A375 (cell line): ENCODE measurements around the gene SULT1A2. TPM values are rescaled to one million over a fixed set of nuclear protein-coding genes. Genes with fewer than 3 reads are reported as not detected.

Source experiments
- total RNA-seq: library from RNA; depleted of rRNA; stranded (reverse); fragments of >200 nt; shearing (Covaris generic); gene quantifications from 2 replicates; pipeline ENCODE4 v1.2.3, GENCODE V29; 2014; rRNA removed

SULT1A2 gene
- total RNA-seq = not detected in 2 replicates

DNA sequence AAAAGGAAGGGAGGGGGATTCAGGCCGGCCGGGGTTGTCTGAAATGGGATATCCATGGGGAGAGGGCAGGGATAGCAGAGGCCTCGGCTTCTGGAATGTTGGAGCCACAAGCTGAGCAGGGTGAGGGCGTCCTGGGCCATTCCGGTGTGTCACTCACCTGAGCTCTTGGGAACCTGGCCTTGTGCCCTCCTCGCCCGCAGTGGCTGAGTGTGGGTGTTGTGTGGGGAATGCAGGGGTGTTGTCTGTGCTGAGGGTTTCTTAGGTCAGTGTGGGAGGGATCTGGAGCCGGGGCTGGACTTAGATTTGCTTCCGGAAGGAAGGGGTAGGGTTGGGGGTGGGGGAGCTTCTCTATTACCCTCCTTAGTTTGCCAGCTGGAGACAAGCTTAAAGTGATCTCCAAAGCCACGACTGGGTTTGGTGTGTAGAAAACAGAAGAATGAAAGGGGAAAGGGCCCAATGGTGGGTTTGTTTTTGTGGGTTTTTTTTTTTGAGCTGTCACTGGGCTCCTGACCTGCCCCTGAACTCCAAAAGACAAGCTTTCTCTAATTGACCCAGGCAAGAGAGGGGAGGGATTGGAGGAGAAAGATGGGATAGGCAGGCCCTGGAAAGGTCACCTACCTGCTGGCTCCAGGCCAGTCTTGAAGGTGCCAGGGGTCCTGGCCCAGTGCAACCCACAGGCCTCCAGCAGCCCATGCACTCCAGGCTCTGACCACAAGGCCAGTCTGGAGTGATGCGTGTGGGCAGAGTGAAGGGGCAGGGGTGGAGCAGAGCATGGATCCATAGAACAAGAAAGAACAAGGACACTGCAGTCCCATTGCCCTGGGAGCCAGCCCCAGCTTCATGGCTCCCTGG lies at the start of gene SULT1A2:
Gene SULT1A2 (minus strand): TSS at position 211 of the 852 bp plus-strand sequence. CDS start 1,120 bp downstream, outside the sequence.

DNA sequence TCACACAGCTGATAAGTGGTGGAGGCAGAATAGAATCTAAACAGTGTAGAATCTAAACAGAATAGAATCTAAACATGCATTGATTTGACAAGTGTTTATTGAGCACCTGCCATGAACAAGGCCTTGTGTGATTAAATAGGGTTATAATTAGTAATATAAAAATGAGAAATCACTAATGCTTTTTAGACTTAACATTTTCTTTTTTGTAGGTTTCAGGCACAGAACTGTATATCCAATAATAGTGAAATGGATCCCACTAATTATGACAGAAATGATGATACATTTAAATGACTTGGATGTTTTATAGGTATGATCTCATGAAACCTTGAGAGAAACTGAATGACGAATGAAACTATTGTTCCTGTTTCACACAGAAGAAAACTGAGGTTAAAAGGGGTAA lies 40.9 kb upstream of the SULT1A2 start, which contains the start of gene NPIPB8:
Gene NPIPB8 (plus strand): TSS at position 301 of the 400 bp plus-strand sequence. CDS start 296 bp downstream, outside the sequence.

DNA sequence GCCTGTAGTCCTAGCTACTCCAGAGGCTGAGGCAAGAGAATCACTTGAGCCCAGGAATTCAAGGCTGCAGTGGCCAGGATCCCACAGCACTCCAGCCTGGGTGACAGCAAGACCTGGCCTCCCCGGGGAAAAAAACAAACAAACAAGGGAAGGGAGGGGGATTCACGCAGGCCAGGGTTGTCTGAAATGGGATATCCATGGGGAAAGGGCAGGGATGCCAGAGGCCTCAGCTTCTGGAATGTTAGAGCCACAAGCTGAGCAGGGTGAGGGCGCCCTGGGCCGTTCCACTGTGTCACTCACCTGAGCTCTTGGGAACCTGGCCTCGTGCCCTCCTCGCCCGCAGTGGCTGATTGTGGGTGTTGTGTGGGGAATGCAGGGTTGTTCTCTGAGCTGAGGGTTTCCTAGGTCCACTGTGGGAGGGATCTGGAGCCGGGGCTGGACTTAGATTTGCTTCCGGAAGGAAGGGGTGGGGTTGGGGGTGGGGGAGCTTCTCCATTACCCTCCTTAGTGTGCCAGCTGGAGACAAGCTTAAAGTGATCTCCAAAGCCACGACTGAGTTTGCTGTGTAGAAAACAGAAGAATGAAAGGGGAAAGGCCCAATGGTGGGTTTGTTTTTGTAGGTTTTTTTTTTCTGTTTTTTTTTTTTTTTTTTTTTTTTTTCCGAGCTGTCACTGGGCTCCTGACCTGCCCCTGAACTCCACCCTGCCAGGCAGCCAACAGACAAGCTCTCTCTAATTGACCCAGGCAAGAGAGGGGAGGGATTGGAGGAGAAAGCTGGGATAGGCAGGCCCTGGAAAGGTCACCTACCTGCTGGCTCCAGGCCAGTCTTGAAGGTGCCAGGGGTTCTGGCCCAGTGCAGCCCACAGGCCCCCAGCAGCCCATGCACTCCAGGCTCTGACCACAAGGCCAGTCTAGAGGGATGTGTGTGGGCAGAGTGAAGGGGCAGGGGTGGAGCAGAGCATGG lies 13.1 kb upstream of the SULT1A2 start, which contains the start of gene SULT1A1:
Gene SULT1A1 (minus strand): TSS at position 414 of the 964 bp plus-strand sequence. CDS start 1,189 bp downstream, outside the sequence.

DNA sequence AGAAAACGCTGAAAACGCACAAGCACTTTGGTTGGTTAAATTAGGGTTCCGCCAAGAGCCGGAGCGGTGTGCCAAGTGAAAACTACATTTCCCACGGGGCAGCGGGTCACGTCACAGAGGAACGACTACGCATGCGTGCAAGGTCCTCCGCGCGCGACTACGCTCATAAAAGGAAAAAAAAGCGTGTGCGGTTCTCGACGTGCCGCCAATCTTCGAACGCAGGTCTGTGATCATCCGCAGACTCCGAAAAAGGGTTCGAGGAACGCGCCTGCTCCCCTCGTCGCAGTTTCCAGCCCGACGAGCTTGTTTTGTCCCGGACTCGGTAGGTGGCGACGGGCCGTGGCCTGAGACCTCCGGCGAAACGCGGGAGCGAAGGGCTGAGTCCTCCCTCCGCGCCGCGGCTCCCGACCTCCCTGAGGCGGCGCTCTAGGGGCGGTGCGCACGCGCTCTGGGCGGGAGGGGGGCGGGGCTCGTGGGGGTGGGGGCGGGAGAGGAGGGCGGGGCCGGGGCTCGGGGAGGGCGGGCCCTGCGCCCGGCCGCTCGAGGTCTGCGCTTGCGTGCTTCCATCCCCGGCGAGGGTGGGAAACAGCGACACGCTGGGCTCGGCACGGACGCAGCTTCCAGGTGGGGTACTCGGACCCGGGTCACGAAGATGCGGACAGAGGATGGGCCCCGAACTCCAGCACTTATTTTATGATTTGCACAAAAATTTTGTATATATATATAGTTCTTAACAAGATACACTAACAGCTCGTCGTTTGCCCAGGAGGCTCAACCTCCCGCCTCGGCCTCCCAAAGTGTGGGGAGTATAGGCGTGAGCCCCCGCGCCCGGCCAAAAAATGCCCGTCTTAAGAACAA lies 42.8 kb downstream of the SULT1A2 start, which contains the start of gene SGF29:
Gene SGF29 (plus strand): TSS at position 145 of the 858 bp plus-strand sequence. CDS start 27,150 bp downstream, outside the sequence.

Other genes with a start within 250 kb of the SULT1A2 start
- 2.0 and 3.2 TPM in 2 replicates for gene NPIPB6, start 233.5 kb downstream of the SULT1A2 start, total RNA-seq
- gene EIF3CL, start 193.2 kb downstream of the SULT1A2 start, total RNA-seq = 75.5 and 80.9 TPM in 2 replicates
- gene NPIPB7, start 124.7 kb downstream of the SULT1A2 start, total RNA-seq = not detected in 2 replicates
- 10.3 and 15.0 TPM in 2 replicates for gene CLN3, start 105.0 kb downstream of the SULT1A2 start, total RNA-seq
- gene APOBR, start 102.4 kb downstream of the SULT1A2 start, total RNA-seq = 0.05 and 0.19 TPM in 2 replicates
- not detected in 2 replicates for gene IL27, start 90.2 kb downstream of the SULT1A2 start, total RNA-seq
- gene NUPR1, start 58.1 kb downstream of the SULT1A2 start, total RNA-seq = 15.4 and 20.1 TPM in 2 replicates
- gene SGF29, start 43.1 kb downstream of the SULT1A2 start, total RNA-seq = 22.9 and 26.1 TPM in 2 replicates
- 0.80 and 1.6 TPM in 2 replicates for gene SULT1A1, start 13.0 kb upstream of the SULT1A2 start, total RNA-seq
- not detected in 2 replicates for gene NPIPB8, start 41.0 kb upstream of the SULT1A2 start, total RNA-seq
- 578 and 662 TPM in 2 replicates for gene EIF3C, start 114.4 kb upstream of the SULT1A2 start, total RNA-seq
- gene NPIPB9, start 154.7 kb upstream of the SULT1A2 start, total RNA-seq = 0.72 and 2.2 TPM in 2 replicates
- 118 and 158 TPM in 2 replicates for gene ATXN2L, start 225.9 kb upstream of the SULT1A2 start, total RNA-seq
- gene TUFM, start 249.3 kb upstream of the SULT1A2 start, total RNA-seq = 341 and 356 TPM in 2 replicates